Kidney epithelial cell (primary cell): ENCODE measurements around the gene GNA12. TPM values are rescaled to one million over a fixed set of nuclear protein-coding genes. Genes with fewer than 3 reads are reported as not detected.

ENCODE experiments used
- DNase-seq: peaks from one replicate; pipeline ENCODE4 v3.0.0-alpha.2; 2010; ENCODE audit warnings: low read depth
- H3K27me3 ChIP-seq: 2 replicates; pipeline ENCODE4 v1.6.0; 2011; ENCODE audit warnings: low read length; ENCODE audit not compliant: control insufficient read depth, insufficient read depth
- H3K36me3 ChIP-seq: 2 replicates; pipeline ENCODE4 v1.5.1; 2011; ENCODE audit warnings: low read length; ENCODE audit not compliant: control insufficient read depth, insufficient read depth
- H3K4me3 ChIP-seq: 2 replicates; pipeline ENCODE4 v1.5.1; 2011; ENCODE audit warnings: low read depth, mild to moderate bottlenecking, control low read depth, low read length
- total RNA-seq: library from RNA; depleted of rRNA; stranded (reverse); fragments of >200 nt; gene quantifications from 2 replicates; pipeline ENCODE4 v1.2.3, GENCODE V29; 2015
- TF ChIP-seq, protein P1 (sequence below): IDR thresholded peaks from 2 replicates; pipeline ENCODE4 v1.5.1; 2011; ENCODE audit warnings: mild to moderate bottlenecking, moderate library complexity, low read length, control low read depth, inconsistent platforms; ENCODE audit not compliant: insufficient read depth, poor library complexity, severe bottlenecking

Gene GNA12
- total RNA-seq, 1 donor from 2014 or later, result 40.7 TPM

DNA sequence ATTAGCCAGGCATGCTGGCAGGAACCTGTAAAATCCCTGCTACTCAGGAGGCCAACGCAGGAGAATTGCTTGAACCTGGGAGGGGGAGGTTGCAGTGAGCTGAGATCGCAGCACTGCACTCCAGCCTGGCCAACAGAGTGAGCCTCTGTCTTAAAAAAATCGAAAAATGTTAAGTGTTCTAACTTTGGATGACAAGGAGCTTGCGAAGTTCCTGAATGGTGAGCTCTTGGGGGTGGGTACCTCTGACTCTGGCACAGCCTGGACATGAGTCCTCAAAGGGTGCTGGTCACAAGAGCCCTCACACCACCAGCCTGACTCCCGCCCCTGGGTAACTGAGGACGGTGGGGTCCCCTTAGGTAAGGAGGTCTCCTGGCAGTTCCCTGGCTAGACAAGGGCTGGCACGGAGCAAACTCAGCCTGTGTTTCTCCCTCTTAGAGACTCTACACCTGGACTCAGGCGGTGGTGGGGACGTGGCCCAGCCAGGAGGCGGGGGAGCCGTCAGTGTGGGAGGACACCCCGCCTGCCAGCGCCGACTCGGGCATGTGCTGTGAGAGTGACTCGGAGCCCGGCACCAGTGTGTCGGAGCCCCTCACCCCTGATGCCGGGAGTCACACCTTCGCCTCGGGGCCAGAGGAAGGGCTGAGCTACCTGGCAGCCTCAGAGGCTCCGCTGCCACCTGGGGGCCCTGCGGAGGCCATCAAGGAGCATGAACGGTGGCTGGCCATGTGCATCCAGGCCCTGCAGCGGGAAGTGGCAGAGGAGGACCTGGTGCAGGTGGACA is 132.0 kb downstream of the GNA12 start:
- Histone ChIP-seq H3K27me3 (peaks cover 2% of the 10 kb centered on the region), H3K36me3 (no peaks in the 10 kb centered on the region), H3K4me3 (no peak overlapping the region)
- TF ChIP-seq, protein P1, sequence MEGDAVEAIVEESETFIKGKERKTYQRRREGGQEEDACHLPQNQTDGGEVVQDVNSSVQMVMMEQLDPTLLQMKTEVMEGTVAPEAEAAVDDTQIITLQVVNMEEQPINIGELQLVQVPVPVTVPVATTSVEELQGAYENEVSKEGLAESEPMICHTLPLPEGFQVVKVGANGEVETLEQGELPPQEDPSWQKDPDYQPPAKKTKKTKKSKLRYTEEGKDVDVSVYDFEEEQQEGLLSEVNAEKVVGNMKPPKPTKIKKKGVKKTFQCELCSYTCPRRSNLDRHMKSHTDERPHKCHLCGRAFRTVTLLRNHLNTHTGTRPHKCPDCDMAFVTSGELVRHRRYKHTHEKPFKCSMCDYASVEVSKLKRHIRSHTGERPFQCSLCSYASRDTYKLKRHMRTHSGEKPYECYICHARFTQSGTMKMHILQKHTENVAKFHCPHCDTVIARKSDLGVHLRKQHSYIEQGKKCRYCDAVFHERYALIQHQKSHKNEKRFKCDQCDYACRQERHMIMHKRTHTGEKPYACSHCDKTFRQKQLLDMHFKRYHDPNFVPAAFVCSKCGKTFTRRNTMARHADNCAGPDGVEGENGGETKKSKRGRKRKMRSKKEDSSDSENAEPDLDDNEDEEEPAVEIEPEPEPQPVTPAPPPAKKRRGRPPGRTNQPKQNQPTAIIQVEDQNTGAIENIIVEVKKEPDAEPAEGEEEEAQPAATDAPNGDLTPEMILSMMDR, result no peak
- no peak for DNase-seq

DNA sequence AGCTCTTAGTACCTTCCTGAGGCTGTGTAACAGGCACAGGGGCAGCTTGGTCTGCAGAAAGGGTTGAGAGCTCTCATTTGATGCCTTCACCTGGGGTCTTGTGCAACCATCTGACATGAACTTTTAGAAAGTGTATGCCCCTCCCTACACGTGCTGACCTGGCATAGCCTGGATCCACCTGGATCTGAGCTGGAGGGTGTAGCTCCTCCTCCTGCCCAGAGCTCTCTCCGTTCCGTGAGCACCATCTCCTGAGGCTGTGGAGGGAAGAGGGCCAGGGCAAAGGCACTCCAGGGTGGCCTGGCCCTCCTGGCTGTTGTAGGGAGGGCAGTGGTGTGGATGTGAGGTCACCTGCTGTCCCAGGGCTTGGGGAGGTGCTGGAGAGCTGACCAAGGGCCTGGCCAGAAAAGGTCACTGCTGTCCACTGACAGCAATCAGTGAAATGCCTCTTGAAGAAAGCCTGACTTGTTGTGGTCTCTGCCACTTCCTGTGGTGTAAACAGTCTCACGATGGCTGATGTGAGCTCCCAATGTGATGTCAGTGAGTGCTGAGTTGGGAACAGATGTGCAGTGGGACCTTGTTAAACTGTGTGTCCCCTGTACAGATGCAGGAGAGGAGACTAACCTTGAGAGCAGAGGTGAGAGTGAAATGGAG is 133.1 kb downstream of the GNA12 start:
- TF ChIP-seq, protein P1, result no peak
- DNase-seq, result no peak
- Histone ChIP-seq H3K36me3 (no peaks in the 10 kb centered on the region), H3K4me3 (no peak overlapping the region), H3K27me3 (peaks cover 2% of the 10 kb centered on the region)

DNA sequence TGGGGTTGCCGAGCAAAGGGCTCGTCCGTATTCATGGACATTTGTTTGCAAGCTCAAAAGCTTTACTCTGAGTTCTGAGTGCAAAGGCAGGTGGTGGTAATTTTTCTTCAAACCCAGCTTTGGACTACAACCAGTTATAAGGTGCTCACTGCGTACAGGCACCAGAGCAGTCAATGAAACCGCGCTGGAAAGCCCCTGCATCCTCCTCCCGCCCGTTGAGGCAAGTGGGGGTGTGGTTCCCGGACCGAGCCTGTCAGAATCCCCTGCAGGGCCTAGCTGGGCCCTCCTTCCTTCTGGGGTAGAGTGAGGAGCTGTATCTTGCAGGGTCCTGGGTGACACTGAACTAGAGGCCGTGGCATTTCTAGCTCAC is 133.8 kb downstream of the GNA12 start:
- TF ChIP-seq, protein P1, result no peak
- no peaks in the 10 kb centered on the region for H3K36me3 ChIP-seq
- H3K27me3 ChIP-seq, result peaks cover 2% of the 10 kb centered on the region
- H3K4me3 ChIP-seq, result no peak overlapping the region
- DNase-seq, result no peak

DNA sequence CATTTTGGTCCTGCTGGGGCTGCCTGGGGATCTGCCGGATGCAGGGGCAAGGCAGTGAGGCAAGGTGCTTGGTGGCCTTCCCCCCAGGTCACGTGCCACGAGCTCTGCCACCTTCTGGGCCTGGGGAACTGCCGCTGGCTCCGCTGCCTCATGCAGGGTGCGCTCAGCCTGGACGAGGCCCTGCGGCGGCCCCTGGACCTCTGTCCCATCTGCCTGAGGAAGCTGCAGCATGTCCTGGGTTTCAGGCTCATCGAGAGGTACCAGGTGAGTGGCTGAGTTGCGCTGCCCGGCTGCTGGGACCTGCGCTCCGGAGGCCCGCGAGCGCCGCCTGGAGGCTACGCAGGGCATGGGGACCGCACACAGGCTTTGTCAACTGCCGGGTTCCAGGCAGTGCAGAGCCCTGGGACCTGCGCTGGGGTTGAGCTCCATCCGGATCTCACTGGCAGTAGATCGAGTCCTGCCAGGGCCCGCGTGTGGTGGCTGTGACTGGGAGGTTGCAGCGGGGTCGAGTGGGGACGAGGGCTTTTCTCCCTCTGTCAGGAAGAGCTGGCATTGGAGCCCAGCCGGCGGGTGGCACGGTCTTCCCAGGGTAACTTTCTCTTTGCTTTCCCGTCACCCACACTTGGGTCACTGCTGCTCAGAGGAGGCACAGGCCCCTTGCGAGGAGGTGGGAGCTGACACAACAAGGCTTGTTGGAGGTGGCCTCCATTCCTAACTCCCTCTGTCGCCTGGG is 134.4 kb downstream of the GNA12 start:
- H3K27me3 ChIP-seq, result peaks cover 2% of the 10 kb centered on the region
- H3K4me3 ChIP-seq, result no peak overlapping the region
- no peak for DNase-seq
- TF ChIP-seq, protein P1, result peak; percentile 98
- H3K36me3 ChIP-seq, result no peaks in the 10 kb centered on the region

DNA sequence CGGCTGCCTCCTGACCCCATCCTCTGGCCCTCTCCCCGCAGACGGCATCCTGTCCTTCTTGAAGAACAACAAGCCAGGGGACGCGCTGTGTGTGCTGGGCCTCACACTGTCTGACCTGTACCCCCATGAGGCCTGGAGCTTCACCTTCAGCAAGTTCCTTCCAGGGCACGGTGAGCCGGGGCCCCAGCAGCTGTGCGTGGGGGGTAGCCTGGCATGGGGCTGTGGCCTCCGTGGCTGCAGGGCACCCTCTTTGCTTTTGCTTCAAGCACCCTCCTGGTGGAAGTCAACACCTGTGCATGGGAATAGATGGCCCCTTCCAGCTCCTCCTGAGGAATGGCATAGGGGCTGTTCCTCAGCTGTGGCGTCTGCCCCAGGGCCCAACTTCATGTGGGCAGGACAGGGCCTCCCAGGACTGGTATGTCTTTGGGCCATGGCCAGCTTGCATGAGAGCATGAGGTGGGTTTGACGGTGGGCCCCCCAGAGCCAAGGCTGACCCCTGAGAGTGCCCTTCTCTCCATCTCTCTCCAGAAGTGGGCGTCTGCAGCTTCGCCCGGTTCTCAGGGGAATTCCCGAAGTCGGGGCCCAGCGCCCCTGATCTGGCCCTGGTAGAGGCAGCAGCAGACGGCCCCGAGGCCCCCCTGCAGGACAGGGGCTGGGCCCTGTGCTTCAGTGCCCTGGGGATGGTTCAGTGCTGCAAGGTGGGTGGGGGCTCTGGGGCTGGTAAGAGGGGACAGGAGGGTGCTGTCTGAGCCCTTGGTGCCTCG is 135.4 kb downstream of the GNA12 start:
- DNase-seq, result no peak
- TF ChIP-seq, protein P1, result no peak
- no peak overlapping the region for H3K4me3 ChIP-seq
- peaks cover 2% of the 10 kb centered on the region for H3K27me3 ChIP-seq
- no peaks in the 10 kb centered on the region for H3K36me3 ChIP-seq
